ENCODE measurements around the gene PTGES3.

The PTGES3 gene

GRCh38 chr12:56718636-56719035 is 30.6 kb upstream of the PTGES3 start:
- H3K4me3 ChIP-seq (ENCODE audit: low read depth, low read length) = no peak overlapping the region

GRCh38 chr12:56718149-56718548 is 30.1 kb upstream of the PTGES3 start:
- no peak for TF ChIP-seq CTCF (IDR thresholded peaks at IDR 0.05; ENCODE audit: low read depth, low read length, missing control alignments)
- H3K4me3 ChIP-seq (ENCODE audit: low read depth, low read length) = no peak overlapping the region
- no peak for DNase-seq (ENCODE audit: low read depth)

More at GRCh38 chr12:56718636-56719035, 30.6 kb upstream of the PTGES3 start:
- no peak for DNase-seq (ENCODE audit: low read depth)
- TF ChIP-seq CTCF (IDR thresholded peaks at IDR 0.05; ENCODE audit: low read depth, low read length, missing control alignments) = no peak

GRCh38 chr12:56716933-56717880 is 29.1 kb upstream of the PTGES3 start:
- no peak overlapping the region for H3K4me3 ChIP-seq (ENCODE audit: low read depth, low read length)
- no peak for TF ChIP-seq CTCF (IDR thresholded peaks at IDR 0.05; ENCODE audit: low read depth, low read length, missing control alignments)
- no peak for DNase-seq (ENCODE audit: low read depth)

- no peak for TF ChIP-seq CTCF (IDR thresholded peaks at IDR 0.05; ENCODE audit: low read depth, low read length, missing control alignments)
- no peak overlapping the region for H3K4me3 ChIP-seq (ENCODE audit: low read depth, low read length)
- DNase-seq (ENCODE audit: low read depth) = no peak
Observed at GRCh38 chr12:56716458-56716857, 28.4 kb upstream of the PTGES3 start.

GRCh38 chr12:56715798-56716197 is 27.7 kb upstream of the PTGES3 start:
- no peak for TF ChIP-seq CTCF (IDR thresholded peaks at IDR 0.05; ENCODE audit: low read depth, low read length, missing control alignments)
- no peak for DNase-seq (ENCODE audit: low read depth)
- no peak overlapping the region for H3K4me3 ChIP-seq (ENCODE audit: low read depth, low read length)

- TF ChIP-seq CTCF (IDR thresholded peaks at IDR 0.05; ENCODE audit: low read depth, low read length, missing control alignments) = no peak
- no peak for DNase-seq (ENCODE audit: low read depth)
- no peak overlapping the region for H3K4me3 ChIP-seq (ENCODE audit: low read depth, low read length)
Observed at GRCh38 chr12:56714431-56714929, 26.4 kb upstream of the PTGES3 start.
